Thymus (tissue), 11 donors: Measurements from ENCODE around the gene LRP10. TPM values are rescaled to one million over a fixed set of nuclear protein-coding genes. Genes with fewer than 3 reads are reported as not detected.
A peak's percentile ranks its signal among the peaks of the same experiment; 100 is the strongest.
"Not testable (repeated sequence)": the region's sequence is repeated elsewhere in the genome, so short reads cannot be mapped to it uniquely, and the experiment has no call there.

Source experiments
- DNase-seq, 9 donors: peaks; one replicate each; pipeline ENCODE4 v3.0.0-alpha.2; 2013; ENCODE audit warnings: low spot score in 9 of 9, low read depth in 6 of 9, missing footprints in 1 of 9
- H3K27ac ChIP-seq, 2 donors: one replicate each; pipeline ENCODE4 v1.5.1; 2013; ENCODE audit warnings: control low read depth in 1 of 2, low read depth in 1 of 2, low read length in 1 of 2, mild to moderate bottlenecking in 1 of 2, moderate library complexity in 1 of 2
- H3K27me3 ChIP-seq, 2 donors: one replicate each; pipeline ENCODE4 v1.5.1; 2013; ENCODE audit warnings: low read length in 1 of 2; ENCODE audit not compliant: control insufficient read depth in 2 of 2, insufficient read depth in 1 of 2
- H3K36me3 ChIP-seq, 2 donors: one replicate each; pipeline ENCODE4 v1.5.1; 2013; ENCODE audit warnings: low read length in 1 of 2, mild to moderate bottlenecking in 1 of 2, moderate library complexity in 1 of 2; ENCODE audit not compliant: control insufficient read depth in 2 of 2, insufficient read depth in 2 of 2
- H3K4me1 ChIP-seq, 2 donors: one replicate each; pipeline ENCODE4 v1.5.1; 2013; ENCODE audit warnings: low read length in 2 of 2; ENCODE audit not compliant: control insufficient read depth in 2 of 2, insufficient read depth in 2 of 2
- H3K4me3 ChIP-seq, 2 donors: one replicate each; pipeline ENCODE4 v1.5.1; 2013; ENCODE audit warnings: low read length in 2 of 2, control low read depth in 1 of 2, mild to moderate bottlenecking in 1 of 2
- H3K9me3 ChIP-seq, 2 donors: one replicate each; pipeline ENCODE4 v1.5.1; 2013; ENCODE audit warnings: low read length in 1 of 2, mild to moderate bottlenecking in 1 of 2; ENCODE audit not compliant: control insufficient read depth in 2 of 2, insufficient read depth in 1 of 2
- WGBS: extraction: QIAGEN DNeasy Blood & Tissue Kit; methylation state at CpG from one replicate; pipeline ENCODE4 v1.1.7; 2013; 5-methylcytosine and 5-hydroxymethylcytosine counted together
- polyA plus RNA-seq: library from polyadenylated mRNA; stranded (reverse); fragments of 200-250 nt; gene quantifications from one replicate; pipeline ENCODE4 v1.2.3, GENCODE V29; 2013
- total RNA-seq: library from RNA; stranded (reverse); fragments of 120-200 nt; gene quantifications from one replicate; pipeline ENCODE4 v1.2.4, GENCODE V29; 2013
- donor health status: healthy.

Gene LRP10
- total and polyA plus RNA-seq, 2 donors: 11.4 to 18.6 TPM

GRCh38 chr14:22847661-22848341 lies 23.7 kb upstream of the LRP10 start:
- peak overlapping the region in 1 of 2 donors; percentile 1 for H3K27ac ChIP-seq
- H3K4me1 ChIP-seq: peaks cover 4 to 29% of the 10 kb centered on the region in 2 donors
- WGBS: 75% methylated on average over 14 of the region's 14 CpGs
- H3K36me3 ChIP-seq: no peaks in the 10 kb centered on the region
- peaks cover 2 to 40% of the 10 kb centered on the region in 2 donors for H3K27me3 ChIP-seq
- H3K4me3 ChIP-seq: no peak overlapping the region
- peaks cover 1 to 4% of the 10 kb centered on the region in 2 donors for H3K9me3 ChIP-seq
- no peak for DNase-seq

- Histone ChIP-seq H3K4me3 (no peak overlapping the region), H3K9me3 (peaks cover under 1 to 4% of the 10 kb centered on the region in 2 donors), H3K4me1 (peaks cover 4 to 36% of the 10 kb centered on the region in 2 donors), H3K36me3 (no peaks in the 10 kb centered on the region), H3K27me3 (peaks cover 0 to 36% of the 10 kb centered on the region in 2 donors), H3K27ac (peak overlapping the region in 1 of 2 donors; percentile 64)
- WGBS: 30% methylated on average over 12 of the region's 12 CpGs
- DNase-seq: peak in 1 of 9 donors; percentile 32
Observed at GRCh38 chr14:22848351-22849164, 23.0 kb upstream of the LRP10 start.

- H3K4me1 ChIP-seq: peaks cover 4 to 38% of the 10 kb centered on the region in 2 donors
- H3K4me3 ChIP-seq: no peak overlapping the region
- no peak for DNase-seq
- WGBS: 93% methylated on average over 19 of the region's 19 CpGs
- H3K27me3 ChIP-seq: peaks cover 0 to 36% of the 10 kb centered on the region in 2 donors
- peak overlapping the region; percentile 58 to 64 for H3K27ac ChIP-seq
- no peaks in the 10 kb centered on the region for H3K36me3 ChIP-seq
- peaks cover 0 to 4% of the 10 kb centered on the region in 2 donors for H3K9me3 ChIP-seq
Observed at GRCh38 chr14:22849212-22849819, 22.2 kb upstream of the LRP10 start.

GRCh38 chr14:22850944-22851764 lies 20.4 kb upstream of the LRP10 start:
- Histone ChIP-seq H3K4me1 (peaks cover 4 to 38% of the 10 kb centered on the region in 2 donors), H3K36me3 (no peaks in the 10 kb centered on the region), H3K27ac (peak overlapping the region; percentile 47 to 49), H3K9me3 (peaks cover 0 to 4% of the 10 kb centered on the region in 2 donors), H3K4me3 (no peak overlapping the region), H3K27me3 (peaks cover 3 to 31% of the 10 kb centered on the region in 2 donors)
- no peak for DNase-seq
- 83% methylated on average over 9 of the region's 9 CpGs for WGBS

GRCh38 chr14:22852178-22852577 lies 19.4 kb upstream of the LRP10 start:
- not testable (repeated sequence) for H3K36me3 ChIP-seq, H3K4me3 ChIP-seq, DNase-seq, H3K27ac ChIP-seq, H3K9me3 ChIP-seq
- H3K27me3 ChIP-seq: peaks cover 3 to 26% of the 10 kb centered on the region in 2 donors
- H3K4me1 ChIP-seq: peaks cover 4 to 38% of the 10 kb centered on the region in 2 donors
- WGBS: 89% methylated on average over 12 of the region's 12 CpGs

- WGBS: 94% methylated on average over 2 of the region's 2 CpGs
- no peak for DNase-seq
- Histone ChIP-seq H3K27ac (no peak overlapping the region), H3K4me1 (peaks cover 4 to 37% of the 10 kb centered on the region in 2 donors), H3K4me3 (no peak overlapping the region), H3K9me3 (peaks cover 0 to 6% of the 10 kb centered on the region in 2 donors), H3K36me3 (no peaks in the 10 kb centered on the region), H3K27me3 (peaks cover 6 to 26% of the 10 kb centered on the region in 2 donors)
Observed at GRCh38 chr14:22852599-22852939, 19.0 kb upstream of the LRP10 start.

GRCh38 chr14:22852940-22853767 lies 18.4 kb upstream of the LRP10 start:
- H3K27me3 ChIP-seq: peaks cover 6 to 22% of the 10 kb centered on the region in 2 donors
- H3K36me3 ChIP-seq: no peaks in the 10 kb centered on the region
- peak overlapping the region; percentile 50 to 58 for H3K4me3 ChIP-seq
- peaks cover under 1 to 31% of the 10 kb centered on the region in 2 donors for H3K4me1 ChIP-seq
- peak; percentile 64 to 92 (median 83) for DNase-seq
- peak overlapping the region in 1 of 2 donors; percentile 45 for H3K27ac ChIP-seq
- 3% methylated on average over 20 of the region's 20 CpGs for WGBS
- H3K9me3 ChIP-seq: peaks cover 0 to 3% of the 10 kb centered on the region in 2 donors

- not testable (repeated sequence) for H3K27ac ChIP-seq, H3K4me3 ChIP-seq, H3K36me3 ChIP-seq, DNase-seq, H3K9me3 ChIP-seq
- 98% methylated on average over 11 of the region's 11 CpGs for WGBS
- Histone ChIP-seq H3K4me1 (peaks cover 0 to 23% of the 10 kb centered on the region in 2 donors), H3K27me3 (peaks cover 6 to 12% of the 10 kb centered on the region in 2 donors)
Observed at GRCh38 chr14:22854296-22854695, 17.2 kb upstream of the LRP10 start.
